HepG2 (cell line): Measurements from ENCODE around the gene RHBG. TPM values are rescaled to one million over a fixed set of nuclear protein-coding genes. Genes with fewer than 3 reads are reported as not detected.

Experiments used
- CCDC6 ChIP-seq: sonication (generic); formaldehyde crosslinking; IDR thresholded peaks from 2 replicates; pipeline ENCODE4 v1.8.1; 2022; ENCODE audit warnings: mild to moderate bottlenecking, missing genetic modification reagents, moderate library complexity
- CTCF ChIP-seq: sonication (generic); formaldehyde crosslinking; IDR thresholded peaks from 2 replicates; pipeline ENCODE4 v1.5.0; 2020; ENCODE audit warnings: mild to moderate bottlenecking, missing genetic modification reagents, moderate library complexity
- HMGXB4 ChIP-seq, 2 experiments: sonication (generic) in 1 of 2; formaldehyde crosslinking in 1 of 2; IDR thresholded peaks; 2 replicates each; pipeline versions ENCODE4 v1.4.0 to v1.6.1; 2018 to 2020; ENCODE audit warnings: missing genetic modification reagents in 2 of 2, borderline replicate concordance in 1 of 2, low read depth in 1 of 2, mild to moderate bottlenecking in 1 of 2, missing biosample characterization in 1 of 2
- KDM2A ChIP-seq: sonication (generic); formaldehyde crosslinking; IDR thresholded peaks from 2 replicates; pipeline ENCODE4 v1.4.0; 2020; ENCODE audit warnings: low read depth, missing genetic modification reagents, borderline replicate concordance
- MLX ChIP-seq: IDR thresholded peaks from 2 replicates; pipeline ENCODE4 v1.6.1; 2016
- POLR2A ChIP-seq, 2 experiments: IDR thresholded peaks; 2 replicates each; pipeline ENCODE4 v1.6.1; 2011; ENCODE audit warnings: low read depth in 2 of 2, low read length in 2 of 2, mild to moderate bottlenecking in 1 of 2, moderate library complexity in 1 of 2; ENCODE audit not compliant: insufficient read depth in 1 of 2
- RAD21 ChIP-seq: fragments of 450-650 bp; formaldehyde crosslinking; IDR thresholded peaks from 2 replicates; pipeline ENCODE4 v1.5.0; 2020; ENCODE audit warnings: mild to moderate bottlenecking
- REPIN1 ChIP-seq: sonication (generic); formaldehyde crosslinking; IDR thresholded peaks from 2 replicates; pipeline ENCODE4 v1.8.0; 2022; ENCODE audit warnings: missing genetic modification reagents, low read depth, mild to moderate bottlenecking, borderline replicate concordance
- SMC3 ChIP-seq: IDR thresholded peaks from 2 replicates; pipeline ENCODE4 v1.6.1; 2011; ENCODE audit warnings: low read length, improper control_type of control experiment
- SSRP1 ChIP-seq: IDR thresholded peaks from 2 replicates; pipeline ENCODE4 v1.6.1; 2016; ENCODE audit warnings: control low read depth
- TEF ChIP-seq: sonication (generic); formaldehyde crosslinking; IDR thresholded peaks from 2 replicates; pipeline ENCODE4 v1.5.0; 2020; ENCODE audit warnings: missing genetic modification reagents
- XRCC5 ChIP-seq: fragments of 200-400 bp; formaldehyde crosslinking; optimal IDR thresholded peaks from 2 replicates; pipeline ENCODE3; 2017; ENCODE audit warnings: mild to moderate bottlenecking, low read length
- ZBTB33 ChIP-seq: sonication (generic); formaldehyde crosslinking; IDR thresholded peaks from 2 replicates; pipeline ENCODE4 v1.4.0; 2020; ENCODE audit warnings: missing genetic modification reagents
- ZBTB4 ChIP-seq: sonication (generic); formaldehyde crosslinking; IDR thresholded peaks from 2 replicates; pipeline ENCODE4 v1.4.0; 2020; ENCODE audit warnings: missing genetic modification reagents, mild to moderate bottlenecking, borderline replicate concordance
- ZBTB7B ChIP-seq: sonication (generic); formaldehyde crosslinking; IDR thresholded peaks from 2 replicates; pipeline ENCODE4 v1.4.0; 2020; ENCODE audit warnings: missing genetic modification reagents
- ZFY ChIP-seq: sonication (generic); formaldehyde crosslinking; IDR thresholded peaks from 2 replicates; pipeline ENCODE4 v1.4.0; 2020; ENCODE audit warnings: missing genetic modification reagents
- ZNF180 ChIP-seq: sonication (generic); formaldehyde crosslinking; IDR thresholded peaks from 2 replicates; pipeline ENCODE4 v1.4.0; 2020; ENCODE audit warnings: low read depth, missing genetic modification reagents, borderline replicate concordance
- ZNF557 ChIP-seq: sonication (generic); formaldehyde crosslinking; IDR thresholded peaks from 2 replicates; pipeline ENCODE4 v1.4.0; 2020; ENCODE audit warnings: missing genetic modification reagents
- ZNF841 ChIP-seq: sonication (generic); formaldehyde crosslinking; IDR thresholded peaks from 2 replicates; pipeline ENCODE4 v1.8.1; 2023; ENCODE audit warnings: missing genetic modification reagents, borderline replicate concordance
- polyA plus RNA-seq, 8 experiments: library from polyadenylated mRNA; depleted of rRNA in 3 of 8; stranded (reverse) in 7 of 8; unstranded in 1 of 8; fragments of >200 nt; fragmentation: Illumina TruSeq in 4 of 8; extraction: Trizol in 4 of 8; gene quantifications; 2 replicates each; pipeline versions ENCODE4 v1.2.1 to v1.2.3, GENCODE V29; 2011 to 2016; ENCODE audit warnings: low read depth in 4 of 8, missing spikeins in 1 of 8, mixed read lengths in 1 of 8; ENCODE audit not compliant: insufficient read depth in 1 of 8
- total RNA-seq, 5 experiments: library from RNA; depleted of rRNA; stranded (reverse); fragments of >200 nt; fragmentation: Illumina TruSeq; extraction: Trizol; gene quantifications; 2 replicates each; pipeline ENCODE4 v1.2.3, GENCODE V29; 2016; ENCODE audit warnings: low read depth in 1 of 5

RHBG gene
- total and polyA plus RNA-seq, 2 of the 13 experiments (the other 11 are each of a cell fraction or from before 2014, with no cell fraction given) = 61.8 to 73.5 TPM

- TF ChIP-seq ZBTB33 (CRISPR knock-in tag) (peak; percentile 67; the same call in 1 of the 2 replicates), KDM2A (CRISPR knock-in tag) (peak; percentile 38; the same call in 1 of the 2 replicates), SMC3 (peak; percentile 88), CTCF (CRISPR knock-in tag) (peak; percentile 89), CCDC6 (CRISPR knock-in tag) (no peak), SSRP1 (0 out of 2 replicates have a peak, but pooled peaks have one; percentile 80), HMGXB4 (CRISPR knock-in tag; IDR thresholded peaks at IDR 0.05; ENCODE audit: borderline replicate concordance in 1 of 2, low read depth in 1 of 2) (peak; percentile 33 to 43; a peak in 1 of 4 replicates), TEF (no peak), ZFY (peak; percentile 29; the same call in 1 of the 2 replicates), ZNF841 (CRISPR knock-in tag) (no peak), ZNF180 (CRISPR knock-in tag) (no peak), RAD21 (CRISPR knock-in tag) (peak; percentile 80), MLX (no peak), POLR2A (IDR thresholded peaks at IDR 0.05; ENCODE audit: insufficient read depth in 1 of 2, low read depth in 2 of 2, low read length in 2 of 2) (peak in 1 of 2 experiments; percentile 59; a peak in 3 of 4 replicates), XRCC5 (peak; percentile 35), ZBTB4 (CRISPR knock-in tag) (0 out of 2 replicates have a peak, but pooled peaks have one; percentile 36), ZNF557 (CRISPR knock-in tag) (0 out of 2 replicates have a peak, but pooled peaks have one; percentile 23), ZBTB7B (CRISPR knock-in tag) (peak; percentile 71; the same call in 1 of the 2 replicates), REPIN1 (CRISPR knock-in tag) (0 out of 2 replicates have a peak, but pooled peaks have one; percentile 19)
Measured at GRCh38 chr1:156385534-156386031, 16.6 kb downstream of the RHBG start (continued).
